Keratinocyte (primary cell): Measurements from ENCODE around the gene SAC3D1.

Experiments used
- EZH2 ChIP-seq: IDR thresholded peaks from one replicate; pipeline ENCODE4 v1.6.1; 2012; ENCODE audit warnings: inconsistent platforms, mild to moderate bottlenecking, low read length, moderate library complexity
- TF ChIP-seq, protein P1 (sequence below), 3 experiments: IDR thresholded peaks in 1 of 3; conservative IDR thresholded peaks in 1 of 3; optimal IDR thresholded peaks in 1 of 3; 2 replicates in 2 of 3; 3 replicates in 1 of 3; pipeline versions ENCODE3 to v1.5.1; 2011; ENCODE audit warnings: low read length in 3 of 3, mild to moderate bottlenecking in 3 of 3, moderate library complexity in 2 of 3, control low read depth in 1 of 3, inconsistent platforms in 1 of 3; ENCODE audit not compliant: insufficient read depth in 2 of 3; ENCODE audit errors: extremely low read depth in 1 of 3

DNA sequence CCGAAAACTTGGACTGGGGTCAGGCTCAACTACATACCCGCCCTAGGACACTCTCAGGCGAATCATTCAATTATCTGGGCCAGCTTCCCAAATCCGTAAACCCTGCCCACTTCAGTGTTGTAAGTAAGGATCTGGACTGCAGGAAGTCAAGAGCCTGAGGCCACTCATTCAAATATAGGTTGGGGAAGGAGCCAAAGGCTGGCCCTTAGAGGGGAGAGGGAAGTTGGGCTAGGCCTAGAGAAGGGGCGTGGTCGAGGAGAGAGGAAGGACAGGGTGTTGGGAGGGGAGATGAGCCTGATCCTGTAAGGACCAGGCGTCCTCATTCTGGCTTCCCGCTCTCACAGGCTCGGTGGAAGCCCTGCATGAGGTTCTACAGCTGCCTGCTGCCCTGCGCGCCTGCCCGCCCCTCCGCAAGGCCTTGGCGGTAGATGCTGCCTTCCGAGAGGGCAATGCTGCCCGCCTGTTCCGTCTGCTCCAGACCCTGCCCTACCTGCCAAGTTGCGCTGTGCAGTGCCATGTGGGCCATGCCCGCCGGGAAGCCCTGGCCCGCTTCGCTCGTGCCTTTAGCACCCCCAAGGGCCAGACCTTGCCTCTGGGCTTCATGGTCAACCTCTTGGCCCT, 3.0 kb downstream of the SAC3D1 start:
- TF ChIP-seq, protein P1, sequence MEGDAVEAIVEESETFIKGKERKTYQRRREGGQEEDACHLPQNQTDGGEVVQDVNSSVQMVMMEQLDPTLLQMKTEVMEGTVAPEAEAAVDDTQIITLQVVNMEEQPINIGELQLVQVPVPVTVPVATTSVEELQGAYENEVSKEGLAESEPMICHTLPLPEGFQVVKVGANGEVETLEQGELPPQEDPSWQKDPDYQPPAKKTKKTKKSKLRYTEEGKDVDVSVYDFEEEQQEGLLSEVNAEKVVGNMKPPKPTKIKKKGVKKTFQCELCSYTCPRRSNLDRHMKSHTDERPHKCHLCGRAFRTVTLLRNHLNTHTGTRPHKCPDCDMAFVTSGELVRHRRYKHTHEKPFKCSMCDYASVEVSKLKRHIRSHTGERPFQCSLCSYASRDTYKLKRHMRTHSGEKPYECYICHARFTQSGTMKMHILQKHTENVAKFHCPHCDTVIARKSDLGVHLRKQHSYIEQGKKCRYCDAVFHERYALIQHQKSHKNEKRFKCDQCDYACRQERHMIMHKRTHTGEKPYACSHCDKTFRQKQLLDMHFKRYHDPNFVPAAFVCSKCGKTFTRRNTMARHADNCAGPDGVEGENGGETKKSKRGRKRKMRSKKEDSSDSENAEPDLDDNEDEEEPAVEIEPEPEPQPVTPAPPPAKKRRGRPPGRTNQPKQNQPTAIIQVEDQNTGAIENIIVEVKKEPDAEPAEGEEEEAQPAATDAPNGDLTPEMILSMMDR (optimal IDR thresholded peaks at IDR 0.05 in 1 of 3, IDR thresholded peaks at IDR 0.05 in 1 of 3, conservative IDR thresholded peaks at IDR 0.05 in 1 of 3; ENCODE audit: extremely low read depth in 1 of 3, insufficient read depth in 2 of 3, low read length in 3 of 3), result no peak
- no peak for TF ChIP-seq EZH2
